ENCODE measurements around the gene CKAP4.
"Not testable (repeated sequence)": the region's sequence is repeated elsewhere in the genome, so short reads cannot be mapped to it uniquely, and the experiment has no call there.

The CKAP4 gene, protein sequence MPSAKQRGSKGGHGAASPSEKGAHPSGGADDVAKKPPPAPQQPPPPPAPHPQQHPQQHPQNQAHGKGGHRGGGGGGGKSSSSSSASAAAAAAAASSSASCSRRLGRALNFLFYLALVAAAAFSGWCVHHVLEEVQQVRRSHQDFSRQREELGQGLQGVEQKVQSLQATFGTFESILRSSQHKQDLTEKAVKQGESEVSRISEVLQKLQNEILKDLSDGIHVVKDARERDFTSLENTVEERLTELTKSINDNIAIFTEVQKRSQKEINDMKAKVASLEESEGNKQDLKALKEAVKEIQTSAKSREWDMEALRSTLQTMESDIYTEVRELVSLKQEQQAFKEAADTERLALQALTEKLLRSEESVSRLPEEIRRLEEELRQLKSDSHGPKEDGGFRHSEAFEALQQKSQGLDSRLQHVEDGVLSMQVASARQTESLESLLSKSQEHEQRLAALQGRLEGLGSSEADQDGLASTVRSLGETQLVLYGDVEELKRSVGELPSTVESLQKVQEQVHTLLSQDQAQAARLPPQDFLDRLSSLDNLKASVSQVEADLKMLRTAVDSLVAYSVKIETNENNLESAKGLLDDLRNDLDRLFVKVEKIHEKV

DNA sequence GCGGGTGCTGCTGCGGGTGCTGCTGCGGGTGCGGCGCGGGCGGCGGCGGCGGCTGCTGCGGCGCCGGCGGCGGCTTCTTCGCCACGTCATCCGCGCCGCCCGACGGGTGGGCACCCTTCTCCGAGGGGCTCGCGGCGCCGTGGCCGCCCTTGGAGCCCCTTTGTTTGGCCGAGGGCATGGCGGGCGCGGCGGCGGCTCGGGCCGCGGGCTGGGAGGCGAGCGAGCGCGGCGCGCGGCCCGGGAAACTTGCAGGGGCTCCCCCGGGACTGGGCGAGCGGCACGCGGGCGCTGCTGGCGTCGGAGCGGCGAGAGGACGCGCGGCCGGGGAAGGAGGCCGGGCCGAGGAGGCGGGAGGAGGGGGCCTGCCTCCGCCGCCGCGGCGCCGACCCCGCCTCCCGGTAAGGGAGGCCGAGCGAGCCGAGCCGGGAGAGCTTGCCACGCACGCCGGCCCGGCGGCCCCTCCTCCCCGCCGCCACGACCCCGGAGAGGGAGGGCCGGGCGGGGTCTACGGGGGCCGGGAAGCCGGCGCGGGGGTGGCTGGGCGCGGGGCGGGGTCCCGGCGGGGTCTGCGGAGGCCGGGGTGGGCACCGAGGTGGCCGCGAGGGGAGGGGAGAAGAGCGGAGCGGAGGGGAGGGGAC lies at the start of gene CKAP4:
CKAP4 (minus strand) TSS at position 347 of the 638 bp plus-strand sequence; CDS start at position 178, 169 bp downstream.
- DNase-seq (ENCODE audit: low spot score), result peak; percentile 23

DNA sequence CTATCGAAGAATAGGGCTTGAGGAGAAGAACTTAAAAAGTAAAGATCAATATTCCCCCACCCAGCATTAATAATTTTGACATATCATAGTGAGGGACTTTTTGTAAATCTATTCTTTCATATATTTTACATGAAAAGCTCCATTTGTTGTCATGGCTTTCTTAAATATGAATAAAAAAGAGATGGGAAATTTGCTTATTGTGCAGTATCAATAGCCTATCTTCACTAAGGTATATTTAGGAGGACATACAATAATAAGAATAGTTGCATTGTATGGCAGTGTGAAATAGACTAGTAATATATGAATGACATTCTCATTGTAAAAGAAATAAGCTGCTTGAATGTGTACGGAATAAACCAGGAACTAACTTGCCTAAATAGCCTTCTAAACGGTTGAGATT lies 49.3 kb upstream of the CKAP4 start:
- DNase-seq (ENCODE audit: low spot score), result no peak

GRCh38 chr12:106296179-106296877 lies 48.5 kb upstream of the CKAP4 start:
- no peak for DNase-seq (ENCODE audit: low spot score)

- no peak for DNase-seq (ENCODE audit: low spot score)
Observed at GRCh38 chr12:106292339-106292738, 44.5 kb upstream of the CKAP4 start.

GRCh38 chr12:106291342-106291741 lies 43.5 kb upstream of the CKAP4 start:
- no peak for DNase-seq (ENCODE audit: low spot score)

DNA sequence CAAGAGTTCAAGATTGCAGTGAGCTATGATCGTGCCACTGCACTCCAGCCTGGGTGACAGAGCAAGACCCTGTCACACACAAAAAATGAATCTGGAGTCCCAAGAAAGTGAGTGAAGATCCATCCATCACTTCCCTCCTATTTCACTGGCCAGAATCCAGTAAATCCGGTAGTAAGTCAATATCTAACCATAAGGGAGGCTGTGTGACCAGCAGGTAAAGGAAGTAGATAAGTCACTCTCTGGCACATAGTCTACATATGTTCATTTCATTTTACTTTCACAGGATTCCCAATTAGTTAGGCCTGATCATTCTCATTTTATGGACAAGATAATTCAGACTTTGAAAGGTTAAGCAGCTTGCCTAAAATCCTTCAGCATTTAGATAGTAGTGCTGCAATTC lies 42.8 kb upstream of the CKAP4 start:
- no peak for DNase-seq (ENCODE audit: low spot score)

- no peak for DNase-seq (ENCODE audit: low spot score)
Observed at GRCh38 chr12:106289196-106289681, 41.4 kb upstream of the CKAP4 start.

DNA sequence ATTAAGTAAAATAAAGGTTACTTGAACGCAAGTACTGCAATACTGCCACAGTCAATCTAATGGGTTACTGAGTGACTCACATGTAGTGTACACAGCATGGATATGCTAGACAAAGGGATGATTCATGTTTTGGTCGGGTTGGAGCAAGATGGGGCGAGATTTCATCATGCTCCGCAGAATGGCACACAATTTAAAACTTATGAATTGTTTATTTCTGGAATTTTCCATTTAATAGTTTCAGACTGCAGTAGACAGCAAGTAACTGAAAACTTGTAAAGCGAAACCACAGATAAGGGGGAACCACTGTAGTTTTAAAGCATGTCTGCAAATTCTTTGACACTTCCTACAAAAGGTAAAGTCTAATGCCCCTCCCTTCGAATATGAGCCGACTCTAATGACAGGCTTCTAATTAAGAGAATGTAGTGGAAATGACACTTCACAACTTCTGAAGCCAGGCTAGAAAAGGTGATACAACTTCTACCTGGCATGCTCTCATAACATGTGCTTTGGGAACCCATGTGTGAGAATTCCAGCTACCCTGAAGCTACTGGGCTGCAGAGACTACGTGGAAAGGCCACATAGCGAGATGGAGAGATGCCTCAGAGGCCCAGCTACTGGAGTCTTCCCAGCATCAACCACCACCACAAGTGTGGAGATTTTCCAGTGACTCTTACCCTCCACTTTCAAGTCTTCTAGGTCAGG lies 40.8 kb upstream of the CKAP4 start:
- peak; percentile 48 for DNase-seq (ENCODE audit: low spot score)

- no peak for DNase-seq (ENCODE audit: low spot score)
Observed at GRCh38 chr12:106288101-106288493, 40.3 kb upstream of the CKAP4 start.

DNA sequence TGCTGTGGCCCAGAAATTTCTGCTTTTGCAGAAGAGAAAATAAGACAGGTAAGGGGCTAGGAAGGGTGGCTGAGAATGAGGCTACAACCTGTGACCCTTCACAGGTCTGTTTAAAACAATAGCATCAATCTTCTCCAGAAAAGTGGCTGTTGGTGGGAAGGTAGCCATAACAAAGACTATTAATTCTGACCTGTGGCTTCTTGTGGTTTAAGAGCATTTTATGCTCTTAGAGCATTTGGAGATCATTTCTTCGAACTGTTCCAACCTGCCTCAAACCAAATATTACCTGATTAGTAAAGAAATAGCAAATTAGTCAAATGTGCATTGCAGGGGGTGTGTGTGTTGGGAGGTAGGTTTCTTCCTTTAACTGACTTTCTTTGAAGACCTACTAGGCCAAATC lies 39.5 kb upstream of the CKAP4 start:
- no peak for DNase-seq (ENCODE audit: low spot score)

GRCh38 chr12:106286576-106287162 lies 38.8 kb upstream of the CKAP4 start:
- not testable (repeated sequence) for DNase-seq (ENCODE audit: low spot score)

- DNase-seq (ENCODE audit: low spot score), result no peak
Observed at GRCh38 chr12:106285982-106286381, 38.2 kb upstream of the CKAP4 start.

- no peak for DNase-seq (ENCODE audit: low spot score)
Observed at GRCh38 chr12:106284358-106285105, 36.7 kb upstream of the CKAP4 start.

DNA sequence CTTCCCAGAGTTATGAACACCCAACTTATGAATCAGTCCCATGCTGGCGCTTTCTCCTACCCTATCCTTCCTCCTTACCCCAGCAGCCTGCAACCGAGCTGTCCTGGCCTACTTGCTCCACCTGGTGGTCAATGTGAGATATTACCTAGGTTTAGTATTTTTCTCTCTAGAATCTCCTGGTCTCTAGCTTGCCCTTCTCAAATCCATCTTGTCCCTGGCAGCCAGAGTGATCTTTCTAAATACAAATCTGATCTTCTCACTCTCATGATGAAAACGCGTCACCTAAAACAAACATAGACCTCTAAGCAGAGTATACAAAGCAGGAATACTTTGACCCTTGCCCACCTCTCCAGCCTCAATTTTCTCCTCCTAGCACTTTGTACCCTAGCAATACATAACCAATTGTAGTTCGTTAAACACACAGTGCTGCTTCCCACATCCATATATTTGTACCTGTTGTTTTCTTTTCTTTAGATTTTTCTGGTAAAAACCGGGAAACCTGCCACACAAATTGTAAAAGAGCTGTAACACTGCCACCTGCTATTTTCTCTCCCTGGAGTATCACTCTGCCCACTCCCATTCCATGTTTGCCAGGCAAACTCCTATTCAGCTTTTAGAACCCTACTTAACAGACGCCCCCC lies 34.8 kb upstream of the CKAP4 start:
- peak; percentile 49 for DNase-seq (ENCODE audit: low spot score)

GRCh38 chr12:106281804-106282203 lies 34.0 kb upstream of the CKAP4 start:
- DNase-seq (ENCODE audit: low spot score), result no peak

- DNase-seq (ENCODE audit: low spot score), result no peak
Observed at GRCh38 chr12:106281056-106281782, 33.4 kb upstream of the CKAP4 start.

DNA sequence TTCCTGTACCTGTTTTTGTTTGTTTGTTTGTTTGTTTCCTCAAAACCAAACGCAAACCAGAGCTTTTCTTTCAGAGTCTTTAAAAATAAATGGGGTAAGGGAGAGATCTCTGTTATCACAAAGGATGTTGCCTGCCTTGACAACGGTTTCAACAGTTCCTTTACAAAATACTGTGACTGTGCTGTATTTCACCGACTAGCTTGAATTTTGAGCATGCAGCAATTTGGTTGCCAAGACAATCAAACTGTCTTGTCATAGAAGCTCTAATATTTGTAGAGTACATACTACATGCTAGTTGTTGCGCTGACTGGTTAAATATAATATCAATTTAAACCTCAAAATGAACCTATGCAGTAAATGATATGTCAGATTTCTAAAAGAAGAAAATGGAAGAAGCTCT lies 32.3 kb upstream of the CKAP4 start:
- no peak for DNase-seq (ENCODE audit: low spot score)

GRCh38 chr12:106276032-106276740 lies 28.4 kb upstream of the CKAP4 start:
- DNase-seq (ENCODE audit: low spot score), result no peak

DNA sequence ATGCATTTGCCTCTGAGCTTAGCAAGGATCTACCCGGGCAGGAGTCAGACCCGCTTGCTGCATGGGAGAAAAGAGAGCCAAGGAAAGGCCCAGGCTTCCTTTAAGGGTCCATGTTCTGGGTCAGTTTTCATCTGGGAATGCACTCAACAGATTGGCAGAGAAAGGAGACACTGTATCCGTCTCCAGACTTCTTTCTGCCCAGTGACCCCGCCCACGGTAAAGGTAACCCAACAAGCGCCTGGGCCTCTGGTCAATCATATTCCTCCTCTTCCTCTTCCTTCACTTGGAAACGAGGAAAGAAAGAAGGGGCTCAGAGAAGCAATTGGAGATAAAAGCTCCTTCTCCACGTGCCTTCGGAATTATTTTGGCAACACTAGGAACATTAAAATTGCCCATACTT lies 27.6 kb upstream of the CKAP4 start:
- DNase-seq (ENCODE audit: low spot score), result no peak

Data from activated CD4-positive, alpha-beta T cell treated with anti-CD3 and anti-CD28 coated beads, Interleukin-2, Interleukin-4, amounts not matched to agents 100 ng/mL and 50 ng/mL, durations not matched to agents 16 hours and 8 hours (primary cell).